GM19324 (cell line): ENCODE measurements around the gene IRF2BPL.

Experiments used
- ATAC-seq: cut with Tn5 transposase; IDR thresholded peaks from one replicate; pipeline ENCODE4 v1.9.1; 2021; ENCODE audit warnings: mild to moderate bottlenecking, moderate library complexity; ENCODE audit not compliant: unreplicated experiment, low FRiP score

Gene IRF2BPL

GRCh38 chr14:77014734-77015133, 13.8 kb downstream of the IRF2BPL start:
- no peak for ATAC-seq

- ATAC-seq, result no peak
These were observed 14.4 kb downstream of the IRF2BPL start for GRCh38 chr14:77014004-77014604.

GRCh38 chr14:77012193-77012765, 16.2 kb downstream of the IRF2BPL start:
- ATAC-seq, result no peak

GRCh38 chr14:77011245-77011644, 17.3 kb downstream of the IRF2BPL start:
- ATAC-seq, result no peak

GRCh38 chr14:77009014-77009413, 19.5 kb downstream of the IRF2BPL start:
- no peak for ATAC-seq

GRCh38 chr14:77008541-77008940, 20.0 kb downstream of the IRF2BPL start:
- no peak for ATAC-seq

GRCh38 chr14:77007975-77008421, 20.5 kb downstream of the IRF2BPL start:
- ATAC-seq, result no peak

GRCh38 chr14:77007183-77007974, 21.1 kb downstream of the IRF2BPL start:
- ATAC-seq, result no peak

GRCh38 chr14:77006132-77006531, 22.4 kb downstream of the IRF2BPL start:
- no peak for ATAC-seq

- ATAC-seq, result no peak
These were observed 22.9 kb downstream of the IRF2BPL start for GRCh38 chr14:77005559-77005958.

GRCh38 chr14:77004711-77005460, 23.6 kb downstream of the IRF2BPL start:
- no peak for ATAC-seq

- no peak for ATAC-seq
These were observed 24.4 kb downstream of the IRF2BPL start for GRCh38 chr14:77003960-77004710.

- ATAC-seq, result no peak
These were observed 25.6 kb downstream of the IRF2BPL start for GRCh38 chr14:77002889-77003288.

GRCh38 chr14:77002335-77002734, 26.2 kb downstream of the IRF2BPL start:
- no peak for ATAC-seq

GRCh38 chr14:77000340-77001270, 27.9 kb downstream of the IRF2BPL start:
- ATAC-seq, result no peak

GRCh38 chr14:76998910-76999309, 29.6 kb downstream of the IRF2BPL start:
- ATAC-seq, result no peak

- no peak for ATAC-seq
These were observed 31.1 kb downstream of the IRF2BPL start for GRCh38 chr14:76997257-76997970.

GRCh38 chr14:76996563-76997146, 31.9 kb downstream of the IRF2BPL start:
- no peak for ATAC-seq
